HG03460 (cell line): Measurements from ENCODE around the gene HS3ST2.
"Not testable (repeated sequence)": the region's sequence is repeated elsewhere in the genome, so short reads cannot be mapped to it uniquely, and the experiment has no call there.

Experiments used
- ATAC-seq: cut with Tn5 transposase; IDR thresholded peaks from one replicate; pipeline ENCODE4 v1.9.1; 2021; ENCODE audit not compliant: unreplicated experiment

The HS3ST2 gene

GRCh38 chr16:22929461-22929860, 115.5 kb downstream of the HS3ST2 start:
- ATAC-seq: no peak

- no peak for ATAC-seq
Observed at GRCh38 chr16:22932032-22932771, 118.2 kb downstream of the HS3ST2 start.

- ATAC-seq: no peak
Observed at GRCh38 chr16:22933173-22933572, 119.2 kb downstream of the HS3ST2 start.

GRCh38 chr16:22934786-22935185, 120.8 kb downstream of the HS3ST2 start:
- ATAC-seq: no peak

- ATAC-seq: no peak
Observed at GRCh38 chr16:22937169-22937568, 123.2 kb downstream of the HS3ST2 start.

- ATAC-seq: no peak
Observed at GRCh38 chr16:22938647-22939046, 124.7 kb downstream of the HS3ST2 start.

GRCh38 chr16:22939744-22940363, 125.9 kb downstream of the HS3ST2 start:
- ATAC-seq: not testable (repeated sequence)

GRCh38 chr16:22941970-22942501, 128.1 kb downstream of the HS3ST2 start:
- ATAC-seq: no peak

GRCh38 chr16:22942811-22943210, 128.8 kb downstream of the HS3ST2 start:
- no peak for ATAC-seq

- ATAC-seq: no peak
Observed at GRCh38 chr16:22945361-22945760, 131.4 kb downstream of the HS3ST2 start.

- ATAC-seq: no peak
Observed at GRCh38 chr16:22946433-22946832, 132.5 kb downstream of the HS3ST2 start.

- ATAC-seq: no peak
Observed at GRCh38 chr16:22948058-22948602, 134.2 kb downstream of the HS3ST2 start.

- no peak for ATAC-seq
Observed at GRCh38 chr16:22948603-22949368, 134.8 kb downstream of the HS3ST2 start.

GRCh38 chr16:22955461-22956070, 141.6 kb downstream of the HS3ST2 start:
- no peak for ATAC-seq

GRCh38 chr16:22961206-22961605, 147.2 kb downstream of the HS3ST2 start:
- ATAC-seq: no peak

- no peak for ATAC-seq
Observed at GRCh38 chr16:22962905-22963304, 148.9 kb downstream of the HS3ST2 start.
